ENCODE measurements around the gene DNLZ.

The DNLZ gene

GRCh38 chr9:136387217-136387616, 23.7 kb upstream of the DNLZ start:
- TF ChIP-seq, protein P1, sequence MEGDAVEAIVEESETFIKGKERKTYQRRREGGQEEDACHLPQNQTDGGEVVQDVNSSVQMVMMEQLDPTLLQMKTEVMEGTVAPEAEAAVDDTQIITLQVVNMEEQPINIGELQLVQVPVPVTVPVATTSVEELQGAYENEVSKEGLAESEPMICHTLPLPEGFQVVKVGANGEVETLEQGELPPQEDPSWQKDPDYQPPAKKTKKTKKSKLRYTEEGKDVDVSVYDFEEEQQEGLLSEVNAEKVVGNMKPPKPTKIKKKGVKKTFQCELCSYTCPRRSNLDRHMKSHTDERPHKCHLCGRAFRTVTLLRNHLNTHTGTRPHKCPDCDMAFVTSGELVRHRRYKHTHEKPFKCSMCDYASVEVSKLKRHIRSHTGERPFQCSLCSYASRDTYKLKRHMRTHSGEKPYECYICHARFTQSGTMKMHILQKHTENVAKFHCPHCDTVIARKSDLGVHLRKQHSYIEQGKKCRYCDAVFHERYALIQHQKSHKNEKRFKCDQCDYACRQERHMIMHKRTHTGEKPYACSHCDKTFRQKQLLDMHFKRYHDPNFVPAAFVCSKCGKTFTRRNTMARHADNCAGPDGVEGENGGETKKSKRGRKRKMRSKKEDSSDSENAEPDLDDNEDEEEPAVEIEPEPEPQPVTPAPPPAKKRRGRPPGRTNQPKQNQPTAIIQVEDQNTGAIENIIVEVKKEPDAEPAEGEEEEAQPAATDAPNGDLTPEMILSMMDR (conservative IDR thresholded peaks at IDR 0.05; ENCODE audit: low read depth, low read length): no peak
- no peak for DNase-seq (ENCODE audit: low read depth)
- no peak overlapping the region for H3K4me3 ChIP-seq (ENCODE audit: low read length)

GRCh38 chr9:136386018-136386417, 22.5 kb upstream of the DNLZ start:
- no peak for DNase-seq (ENCODE audit: low read depth)
- TF ChIP-seq, protein P1 (conservative IDR thresholded peaks at IDR 0.05; ENCODE audit: low read depth, low read length): no peak
- no peak overlapping the region for H3K4me3 ChIP-seq (ENCODE audit: low read length)

- no peak overlapping the region for H3K4me3 ChIP-seq (ENCODE audit: low read length)
- DNase-seq (ENCODE audit: low read depth): no peak
- TF ChIP-seq, protein P1 (conservative IDR thresholded peaks at IDR 0.05; ENCODE audit: low read depth, low read length): no peak
Measured at GRCh38 chr9:136385015-136385414, 21.5 kb upstream of the DNLZ start.

DNA sequence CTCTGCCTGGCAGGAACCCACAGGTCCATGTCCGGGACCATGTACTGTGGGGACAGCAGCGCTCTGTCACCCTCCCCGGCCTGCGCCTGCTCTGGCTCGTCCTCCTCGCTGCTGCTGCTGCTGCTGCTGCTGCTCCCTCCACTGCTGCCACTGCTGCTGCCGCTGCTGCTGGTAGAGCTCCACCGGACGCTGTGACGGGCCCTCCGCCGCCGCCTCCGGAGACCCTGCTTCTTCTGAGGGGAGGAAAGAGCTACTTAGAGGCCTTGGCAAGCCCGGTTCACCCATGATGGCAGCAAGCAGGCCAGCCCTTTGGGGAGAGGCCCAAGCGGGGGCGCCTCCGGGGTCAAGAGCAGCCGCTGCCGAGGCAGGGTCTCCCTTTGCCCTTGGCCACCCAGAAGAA, 19.9 kb upstream of the DNLZ start:
- TF ChIP-seq, protein P1 (conservative IDR thresholded peaks at IDR 0.05; ENCODE audit: low read depth, low read length): no peak
- DNase-seq (ENCODE audit: low read depth): no peak
- no peak overlapping the region for H3K4me3 ChIP-seq (ENCODE audit: low read length)

- no peak for DNase-seq (ENCODE audit: low read depth)
- TF ChIP-seq, protein P1 (conservative IDR thresholded peaks at IDR 0.05; ENCODE audit: low read depth, low read length): no peak
- H3K4me3 ChIP-seq (ENCODE audit: low read length): no peak overlapping the region
Measured at GRCh38 chr9:136381966-136382513, 18.5 kb upstream of the DNLZ start.

DNA sequence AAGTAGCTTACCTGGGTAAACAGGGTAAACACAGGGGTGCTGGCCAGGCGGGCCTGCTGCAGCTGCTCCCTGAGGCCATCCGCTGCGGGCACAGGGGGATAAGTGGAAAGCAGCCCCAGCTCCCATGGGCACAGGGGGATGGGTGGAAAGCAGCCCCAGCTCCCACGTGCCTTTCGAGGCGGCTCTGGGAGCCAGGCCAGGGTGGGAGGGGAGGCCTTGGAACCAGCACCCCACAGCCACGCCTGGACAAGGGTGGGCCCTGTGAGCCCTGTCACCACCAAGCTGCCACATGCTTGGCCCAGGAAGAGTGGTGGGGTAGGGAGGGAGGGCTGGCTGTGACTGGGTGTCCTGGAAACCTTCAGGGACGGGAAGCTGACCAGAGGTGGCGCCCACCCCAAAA, 17.8 kb upstream of the DNLZ start:
- TF ChIP-seq, protein P1 (conservative IDR thresholded peaks at IDR 0.05; ENCODE audit: low read depth, low read length): no peak
- no peak for DNase-seq (ENCODE audit: low read depth)

GRCh38 chr9:136380381-136380780, 16.8 kb upstream of the DNLZ start:
- TF ChIP-seq, protein P1 (conservative IDR thresholded peaks at IDR 0.05; ENCODE audit: low read depth, low read length): no peak
- H3K4me3 ChIP-seq (ENCODE audit: low read length): no peak overlapping the region
- no peak for DNase-seq (ENCODE audit: low read depth)

More for the DNA sequence above, 17.8 kb upstream of the DNLZ start:
- no peak overlapping the region for H3K4me3 ChIP-seq (ENCODE audit: low read length)
